Activated naive CD4-positive, alpha-beta T cell treated with anti-CD3 and anti-CD28 coated beads, Interleukin-2, amount 50 U/mL, for 72 hours (primary cell): ENCODE data around the gene SLC7A14. TPM values are rescaled to one million over a fixed set of nuclear protein-coding genes. Genes with fewer than 3 reads are reported as not detected.

ENCODE experiments used
- ATAC-seq, 2 donors: fragments of 150-1000 bp; cut with Tn5 transposase; 2 replicates each; pipeline ENCODE4 v1.10.0; 2021; ENCODE audit warnings: mild to moderate bottlenecking in 2 of 2, moderate library complexity in 2 of 2
- DNase-seq, 2 donors: peaks; one replicate each; pipeline ENCODE4 v3.0.0; 2021 to 2022; ENCODE audit warnings: low spot score in 2 of 2
- H3K27ac Mint-ChIP-seq, 2 donors: one replicate each; pipeline ENCODE4 v1.8.0; 2022; ENCODE audit warnings: mild to moderate bottlenecking in 2 of 2, mixed read lengths in 2 of 2
- H3K36me3 Mint-ChIP-seq, 2 donors: one replicate each; pipeline ENCODE4 v1.8.0; 2022; ENCODE audit warnings: mixed read lengths in 2 of 2
- H3K9me3 Mint-ChIP-seq, 2 donors: one replicate each; pipeline ENCODE4 v1.8.0; 2022; ENCODE audit warnings: mixed read lengths in 2 of 2
- total RNA-seq, 2 donors: library from RNA; stranded (reverse); gene quantifications; one replicate each; pipeline ENCODE4 v1.2.3, GENCODE V29; 2022

SLC7A14 gene
- total RNA-seq, 2 donors from 2014 or later = not detected

DNA sequence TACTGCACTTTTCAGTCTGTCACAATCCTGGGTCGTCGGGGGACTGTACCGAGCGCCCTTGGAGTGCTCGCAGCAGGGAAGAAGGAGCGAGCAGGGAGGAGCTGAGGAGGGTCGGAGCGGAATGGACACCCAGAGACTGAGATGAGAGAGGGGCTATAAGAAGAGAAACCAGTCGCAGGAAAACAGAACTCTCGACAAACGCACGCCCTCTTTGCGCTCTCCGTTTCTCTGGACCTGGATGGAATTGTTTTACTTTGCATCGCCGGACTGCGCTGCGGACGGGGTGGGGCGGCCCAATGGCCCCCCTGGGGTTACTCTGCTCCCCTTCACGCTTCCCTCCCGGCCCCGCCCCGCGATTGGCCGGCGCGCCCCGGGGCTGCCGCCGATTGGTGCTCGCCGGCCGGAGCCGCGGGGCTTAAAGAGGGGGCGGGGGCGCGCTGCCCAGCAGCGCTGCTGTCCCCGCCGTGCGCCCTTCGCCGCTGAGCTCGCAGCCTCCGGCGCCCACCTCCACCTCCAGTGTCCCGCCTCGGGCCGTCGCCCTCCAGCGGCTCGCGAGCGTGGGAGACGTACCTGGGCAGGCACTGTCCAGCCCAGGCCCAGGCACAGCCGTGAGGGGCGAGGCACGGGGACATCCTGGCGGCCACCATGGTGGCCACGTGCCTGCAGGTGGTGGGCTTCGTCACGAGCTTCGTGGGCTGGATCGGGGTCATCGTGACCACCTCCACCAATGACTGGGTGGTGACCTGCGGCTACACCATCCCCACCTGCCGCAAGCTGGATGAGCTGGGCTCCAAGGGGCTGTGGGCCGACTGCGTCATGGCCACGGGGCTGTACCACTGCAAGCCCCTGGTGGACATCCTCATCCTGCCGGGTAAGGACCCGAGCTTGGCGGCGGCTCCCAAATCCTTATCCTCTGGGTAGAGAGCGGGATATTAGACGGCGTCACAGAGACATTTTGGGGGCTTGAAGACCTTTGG lies 167.2 kb downstream of the SLC7A14 start, which contains the start of gene CLDN11:
Gene CLDN11, plus strand, starts transcription at position 447 of the 977 bp plus-strand sequence. Its CDS starts 199 bp downstream, at position 646.
- H3K9me3 Mint-ChIP-seq = no peaks in the 10 kb centered on the region
- ATAC-seq (peak; percentile 28 to 45), DNase-seq (no peak)
- H3K27ac Mint-ChIP-seq = no peak within 1 kb of the TSS
- peaks cover 5 to 10% of the 10 kb centered on the region in 2 donors for H3K36me3 Mint-ChIP-seq

DNA sequence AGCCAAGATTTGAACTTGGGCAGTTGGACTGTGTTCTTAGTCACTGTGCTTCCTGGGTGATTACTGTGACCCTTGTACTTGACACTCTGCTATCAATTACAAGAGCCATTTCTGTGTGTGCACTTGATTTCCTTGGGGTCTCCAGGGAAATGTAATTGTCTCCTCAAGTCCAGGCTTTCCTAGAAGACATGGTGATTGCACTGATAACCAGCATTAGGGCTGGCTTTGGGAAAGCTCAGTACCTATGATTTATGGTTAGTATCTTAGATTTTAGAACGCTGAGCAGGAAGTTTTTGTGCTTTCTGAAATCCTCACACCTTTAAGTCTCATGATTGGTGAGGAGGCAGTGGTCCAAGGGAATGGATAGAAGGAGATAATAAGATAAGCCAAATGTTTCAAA lies 168.8 kb downstream of the SLC7A14 start:
- Mint-ChIP-seq H3K27ac (no peak overlapping the region), H3K9me3 (no peaks in the 10 kb centered on the region), H3K36me3 (peaks cover 5% of the 10 kb centered on the region in 2 donors)
- DNase-seq (no peak), ATAC-seq (no peak)

DNA sequence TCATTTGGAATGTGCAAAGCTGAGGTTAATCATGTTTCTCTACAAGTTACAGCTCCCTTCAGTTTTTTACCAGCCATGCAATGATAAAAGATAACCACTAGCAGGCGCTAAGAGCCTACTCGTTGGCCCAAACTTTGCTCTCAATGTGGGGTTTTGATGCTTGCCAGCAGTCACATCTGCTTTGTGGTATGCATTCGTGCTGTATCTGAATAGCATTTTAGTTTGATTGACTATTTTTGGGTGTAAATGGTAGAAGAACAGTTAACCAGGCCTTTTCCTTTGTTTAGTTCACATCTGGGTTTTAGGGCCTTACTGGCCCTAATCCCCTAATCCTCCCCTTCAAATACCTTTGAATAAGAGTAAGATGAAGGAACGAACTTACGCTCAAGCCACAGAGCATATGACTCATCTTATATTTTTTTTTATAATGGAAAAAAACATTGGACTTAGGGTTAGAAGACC lies 171.6 kb downstream of the SLC7A14 start:
- H3K9me3 Mint-ChIP-seq = no peaks in the 10 kb centered on the region
- H3K36me3 Mint-ChIP-seq = peaks cover 5% of the 10 kb centered on the region in 2 donors
- DNase-seq (no peak), ATAC-seq (peak; percentile 36 to 69)
- H3K27ac Mint-ChIP-seq = no peak overlapping the region

DNA sequence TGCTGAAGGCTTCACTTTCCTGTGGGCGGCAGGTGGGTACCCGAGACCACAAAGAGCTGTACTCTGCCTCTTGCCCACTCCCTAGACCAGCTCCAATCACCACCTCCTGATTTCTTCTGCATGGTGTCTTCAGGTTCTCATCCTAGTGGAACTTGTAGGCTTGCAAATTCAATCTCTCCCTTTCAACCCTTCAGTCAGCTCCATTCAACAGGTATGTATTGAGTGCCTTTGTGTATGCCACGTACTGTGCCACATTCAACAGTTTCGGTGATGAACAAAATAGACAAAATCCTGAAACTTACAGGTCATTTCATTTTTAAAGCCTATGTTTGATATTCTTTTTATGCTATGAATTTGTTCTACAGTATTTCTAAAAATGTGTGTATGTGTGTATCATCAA lies 172.6 kb downstream of the SLC7A14 start:
- Mint-ChIP-seq H3K27ac (no peak overlapping the region), H3K9me3 (no peaks in the 10 kb centered on the region), H3K36me3 (peaks cover 3% of the 10 kb centered on the region in 2 donors)
- ATAC-seq = no peak
- DNase-seq = no peak

DNA sequence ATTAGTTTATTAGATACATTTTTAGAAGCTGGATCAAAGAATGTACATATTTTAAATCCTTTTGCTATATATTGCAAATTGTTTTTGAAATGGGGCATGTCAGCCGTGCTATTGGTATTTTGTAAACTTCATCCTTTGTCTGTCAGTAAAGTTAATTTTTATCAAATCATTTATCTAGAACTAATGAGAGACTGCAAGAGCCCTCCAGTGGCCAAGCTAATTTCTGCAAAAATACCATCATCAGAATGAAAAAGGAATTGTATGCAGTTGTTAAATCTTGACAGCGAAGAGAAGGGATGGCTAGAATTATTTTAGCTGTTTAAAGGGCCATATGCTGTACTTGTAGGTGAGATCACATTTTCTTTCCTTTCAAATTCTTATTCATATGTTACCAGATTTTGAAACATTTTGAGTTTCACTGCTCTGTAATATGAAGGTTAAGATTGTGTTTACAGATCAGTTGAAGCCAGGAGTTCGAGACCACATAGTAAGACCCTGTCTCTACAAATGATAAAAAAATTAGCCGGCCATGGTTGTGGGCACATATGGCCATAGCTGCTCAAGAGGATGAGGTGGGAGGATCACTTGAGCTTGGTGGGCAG lies 175.3 kb downstream of the SLC7A14 start:
- peak overlapping the region in 1 of 2 donors; percentile 65 for H3K27ac Mint-ChIP-seq
- DNase-seq (no peak), ATAC-seq (no peak)
- no peaks in the 10 kb centered on the region for H3K9me3 Mint-ChIP-seq
- H3K36me3 Mint-ChIP-seq = no peaks in the 10 kb centered on the region

Other genes with a start within 250 kb of the SLC7A14 start
- gene SKIL, start 228.4 kb downstream of the SLC7A14 start, total RNA-seq = 10 to 100 TPM; 16.8 to 21.9 TPM
- not detected for gene CLDN11, start 167.2 kb downstream of the SLC7A14 start, total RNA-seq